ENCODE data around the gene MROH2B. TPM values are rescaled to one million over a fixed set of nuclear protein-coding genes. Genes with fewer than 3 reads are reported as not detected.

Gene MROH2B
- not detected in 2 replicates for total RNA-seq
- polyA plus RNA-seq (2012), result not detected

- no peak for DNase-seq (ENCODE audit: low read depth)
These were observed at the start of gene MROH2B for GRCh38 chr5:41071242-41071641. MROH2B (minus strand) TSS chr5:41071342; CDS start chr5:41070852, 490 bp downstream.

GRCh38 chr5:41120600-41120999 is 49.5 kb upstream of the MROH2B start:
- DNase-seq (ENCODE audit: low read depth), result no peak

- no peak for DNase-seq (ENCODE audit: low read depth)
These were observed 47.0 kb upstream of the MROH2B start for GRCh38 chr5:41118177-41118576.

- DNase-seq (ENCODE audit: low read depth), result no peak
These were observed 44.1 kb upstream of the MROH2B start for GRCh38 chr5:41115281-41115680.

- no peak for DNase-seq (ENCODE audit: low read depth)
These were observed 41.6 kb upstream of the MROH2B start for GRCh38 chr5:41112486-41113455.

- no peak for DNase-seq (ENCODE audit: low read depth)
These were observed 38.0 kb upstream of the MROH2B start for GRCh38 chr5:41109186-41109585.

- DNase-seq (ENCODE audit: low read depth), result no peak
These were observed 31.2 kb upstream of the MROH2B start for GRCh38 chr5:41102341-41102740.

- no peak for DNase-seq (ENCODE audit: low read depth)
These were observed 26.5 kb upstream of the MROH2B start for GRCh38 chr5:41097642-41098041.

- DNase-seq (ENCODE audit: low read depth), result no peak
These were observed 24.4 kb upstream of the MROH2B start for GRCh38 chr5:41095324-41096101.

- DNase-seq (ENCODE audit: low read depth), result no peak
These were observed 23.7 kb upstream of the MROH2B start for GRCh38 chr5:41094871-41095270.

- no peak for DNase-seq (ENCODE audit: low read depth)
These were observed 22.7 kb upstream of the MROH2B start for GRCh38 chr5:41093803-41094202.

GRCh38 chr5:41087461-41087860 is 16.3 kb upstream of the MROH2B start:
- DNase-seq (ENCODE audit: low read depth), result no peak

GRCh38 chr5:41083306-41083705 is 12.2 kb upstream of the MROH2B start:
- no peak for DNase-seq (ENCODE audit: low read depth)

GRCh38 chr5:41071975-41072374 is 833 bp upstream of the MROH2B start:
- DNase-seq (ENCODE audit: low read depth), result no peak

- DNase-seq (ENCODE audit: low read depth), result peak; percentile 2
These were observed 3.2 kb downstream of the MROH2B start for GRCh38 chr5:41067714-41068568.

GRCh38 chr5:41065691-41066335 is 5.3 kb downstream of the MROH2B start:
- DNase-seq (ENCODE audit: low read depth), result peak; percentile 3

GRCh38 chr5:41057940-41058339 is 13.2 kb downstream of the MROH2B start:
- no peak for DNase-seq (ENCODE audit: low read depth)

GRCh38 chr5:41057231-41057630 is 13.9 kb downstream of the MROH2B start:
- DNase-seq (ENCODE audit: low read depth), result no peak

GRCh38 chr5:41048986-41049385 is 22.2 kb downstream of the MROH2B start:
- DNase-seq (ENCODE audit: low read depth), result no peak

- no peak for DNase-seq (ENCODE audit: low read depth)
These were observed 27.9 kb downstream of the MROH2B start for GRCh38 chr5:41043109-41043747.
